Measurements from ENCODE around the gene CPNE5. TPM values are rescaled to one million over a fixed set of nuclear protein-coding genes. Genes with fewer than 3 reads are reported as not detected.

Gene CPNE5
- total RNA-seq, 1 experiment from 2014 or later: not detected

GRCh38 chr6:36752886-36753506, 86.2 kb downstream of the CPNE5 start:
- no peak overlapping the region for H3K4me3 Mint-ChIP-seq (ENCODE audit: unreplicated experiment)
- DNase-seq: no peak
- H3K36me3 Mint-ChIP-seq (ENCODE audit: insufficient read depth, unreplicated experiment): no peaks in the 10 kb centered on the region
- H3K27me3 Mint-ChIP-seq (ENCODE audit: insufficient read depth, unreplicated experiment): no peaks in the 10 kb centered on the region
- Histone ChIP-seq H3K36me3 (ENCODE audit: control insufficient read depth, insufficient read depth, low read length) (no peaks in the 10 kb centered on the region), H3K27me3 (replicated peaks; ENCODE audit: control insufficient read depth, insufficient read depth, low read length) (no peaks in the 10 kb centered on the region), H3K4me3 (ENCODE audit: low read depth, low read length) (no peak overlapping the region), H3K4me1 (no peaks in the 10 kb centered on the region), H3K9me3 (no peaks in the 10 kb centered on the region)
- H3K27ac Mint-ChIP-seq (ENCODE audit: unreplicated experiment): no peak overlapping the region
- no TSS peak for BruUV-seq (replicated peaks)
- H3K4me1 Mint-ChIP-seq (ENCODE audit: low read depth, unreplicated experiment): no peaks in the 10 kb centered on the region
- no peak for TF ChIP-seq CTCF (IDR thresholded peaks at IDR 0.05; ENCODE audit: insufficient read depth in 1 of 2, low read depth in 1 of 2, low read length in 1 of 2, severe bottlenecking in 1 of 2, unreplicated experiment in 1 of 2)
- POLR2A ChIA-PET: no interaction called here
- intact Hi-C loops (cut with micrococcal nuclease; ENCODE audit: unreplicated experiment): loop anchor here (10.0 kb wide), 1 partner anchor 68 kb away; no protein-coding TSS in a partner anchor
- no peaks in the 10 kb centered on the region for H3K9me3 Mint-ChIP-seq (ENCODE audit: unreplicated experiment)
- CTCF ChIA-PET: interaction anchor here (0.6 to 0.8 kb wide), 2 partner anchors 13 to 29 kb away, joined by 3 to 4 read pairs; no protein-coding TSS in a partner anchor

GRCh38 chr6:36752187-36752885, 86.9 kb downstream of the CPNE5 start:
- ChIA-PET CTCF (interaction anchor here (0.6 to 0.8 kb wide), 3 partner anchors 13 to 321 kb away, joined by 3 to 4 read pairs (median 4); no protein-coding TSS in a partner anchor), POLR2A (no interaction called here)
- Histone ChIP-seq H3K27me3 (replicated peaks; ENCODE audit: control insufficient read depth, insufficient read depth, low read length) (no peaks in the 10 kb centered on the region), H3K4me1 (no peaks in the 10 kb centered on the region), H3K4me3 (ENCODE audit: low read depth, low read length) (no peak overlapping the region), H3K9me3 (no peaks in the 10 kb centered on the region), H3K36me3 (ENCODE audit: control insufficient read depth, insufficient read depth, low read length) (no peaks in the 10 kb centered on the region)
- H3K27ac Mint-ChIP-seq (ENCODE audit: unreplicated experiment): no peak overlapping the region
- no peaks in the 10 kb centered on the region for H3K9me3 Mint-ChIP-seq (ENCODE audit: unreplicated experiment)
- no peaks in the 10 kb centered on the region for H3K27me3 Mint-ChIP-seq (ENCODE audit: insufficient read depth, unreplicated experiment)
- no peaks in the 10 kb centered on the region for H3K36me3 Mint-ChIP-seq (ENCODE audit: insufficient read depth, unreplicated experiment)
- H3K4me1 Mint-ChIP-seq (ENCODE audit: low read depth, unreplicated experiment): no peaks in the 10 kb centered on the region
- no TSS peak for BruUV-seq (replicated peaks)
- TF ChIP-seq CTCF (IDR thresholded peaks at IDR 0.05; ENCODE audit: insufficient read depth in 1 of 2, low read depth in 1 of 2, low read length in 1 of 2, severe bottlenecking in 1 of 2, unreplicated experiment in 1 of 2): no peak
- intact Hi-C loops (cut with micrococcal nuclease; ENCODE audit: unreplicated experiment): loop anchor here (10.0 kb wide), 1 partner anchor 68 kb away; no protein-coding TSS in a partner anchor
- no peak for DNase-seq
- H3K4me3 Mint-ChIP-seq (ENCODE audit: unreplicated experiment): no peak overlapping the region

- POLR2A ChIA-PET: no interaction called here
- BruUV-seq (replicated peaks): no TSS peak
- CTCF ChIA-PET: no interaction called here
- intact Hi-C loops (cut with micrococcal nuclease; ENCODE audit: unreplicated experiment): loop anchor here (10.0 kb wide), 1 partner anchor 67 kb away; no protein-coding TSS in a partner anchor
- Histone ChIP-seq H3K9me3 (no peaks in the 10 kb centered on the region), H3K4me1 (no peaks in the 10 kb centered on the region), H3K4me3 (ENCODE audit: low read depth, low read length) (no peak overlapping the region), H3K27me3 (replicated peaks; ENCODE audit: control insufficient read depth, insufficient read depth, low read length) (no peaks in the 10 kb centered on the region), H3K36me3 (ENCODE audit: control insufficient read depth, insufficient read depth, low read length) (no peaks in the 10 kb centered on the region)
- no peak for DNase-seq
- Mint-ChIP-seq H3K36me3 (ENCODE audit: insufficient read depth, unreplicated experiment) (no peaks in the 10 kb centered on the region), H3K27me3 (ENCODE audit: insufficient read depth, unreplicated experiment) (no peaks in the 10 kb centered on the region), H3K4me1 (ENCODE audit: low read depth, unreplicated experiment) (no peaks in the 10 kb centered on the region), H3K9me3 (ENCODE audit: unreplicated experiment) (no peaks in the 10 kb centered on the region), H3K27ac (ENCODE audit: unreplicated experiment) (no peak overlapping the region), H3K4me3 (ENCODE audit: unreplicated experiment) (no peak overlapping the region)
- TF ChIP-seq CTCF (IDR thresholded peaks at IDR 0.05; ENCODE audit: insufficient read depth in 1 of 2, low read depth in 1 of 2, low read length in 1 of 2, severe bottlenecking in 1 of 2, unreplicated experiment in 1 of 2): no peak
These were observed 87.4 kb downstream of the CPNE5 start for GRCh38 chr6:36751833-36752186.
